AG09319 (cell line): Measurements from ENCODE around the gene MPV17L2.

ENCODE experiments used
- DNase-seq: peaks from one replicate; pipeline ENCODE4 v3.0.0-alpha.2; 2010; ENCODE audit warnings: low read depth; ENCODE audit errors: extremely low read depth
- TF ChIP-seq, protein P1 (sequence below): IDR thresholded peaks from 2 replicates; pipeline ENCODE4 v1.5.1; 2011; ENCODE audit warnings: low read depth, mild to moderate bottlenecking, inconsistent platforms, low read length, moderate library complexity

MPV17L2 gene

GRCh38 chr19:18176367-18177310, 16.4 kb upstream of the MPV17L2 start:
- TF ChIP-seq, protein P1, sequence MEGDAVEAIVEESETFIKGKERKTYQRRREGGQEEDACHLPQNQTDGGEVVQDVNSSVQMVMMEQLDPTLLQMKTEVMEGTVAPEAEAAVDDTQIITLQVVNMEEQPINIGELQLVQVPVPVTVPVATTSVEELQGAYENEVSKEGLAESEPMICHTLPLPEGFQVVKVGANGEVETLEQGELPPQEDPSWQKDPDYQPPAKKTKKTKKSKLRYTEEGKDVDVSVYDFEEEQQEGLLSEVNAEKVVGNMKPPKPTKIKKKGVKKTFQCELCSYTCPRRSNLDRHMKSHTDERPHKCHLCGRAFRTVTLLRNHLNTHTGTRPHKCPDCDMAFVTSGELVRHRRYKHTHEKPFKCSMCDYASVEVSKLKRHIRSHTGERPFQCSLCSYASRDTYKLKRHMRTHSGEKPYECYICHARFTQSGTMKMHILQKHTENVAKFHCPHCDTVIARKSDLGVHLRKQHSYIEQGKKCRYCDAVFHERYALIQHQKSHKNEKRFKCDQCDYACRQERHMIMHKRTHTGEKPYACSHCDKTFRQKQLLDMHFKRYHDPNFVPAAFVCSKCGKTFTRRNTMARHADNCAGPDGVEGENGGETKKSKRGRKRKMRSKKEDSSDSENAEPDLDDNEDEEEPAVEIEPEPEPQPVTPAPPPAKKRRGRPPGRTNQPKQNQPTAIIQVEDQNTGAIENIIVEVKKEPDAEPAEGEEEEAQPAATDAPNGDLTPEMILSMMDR, result no peak
- no peak for DNase-seq

- DNase-seq, result no peak
- TF ChIP-seq, protein P1, result no peak
Observed at GRCh38 chr19:18179957-18180356, 13.1 kb upstream of the MPV17L2 start.

DNA sequence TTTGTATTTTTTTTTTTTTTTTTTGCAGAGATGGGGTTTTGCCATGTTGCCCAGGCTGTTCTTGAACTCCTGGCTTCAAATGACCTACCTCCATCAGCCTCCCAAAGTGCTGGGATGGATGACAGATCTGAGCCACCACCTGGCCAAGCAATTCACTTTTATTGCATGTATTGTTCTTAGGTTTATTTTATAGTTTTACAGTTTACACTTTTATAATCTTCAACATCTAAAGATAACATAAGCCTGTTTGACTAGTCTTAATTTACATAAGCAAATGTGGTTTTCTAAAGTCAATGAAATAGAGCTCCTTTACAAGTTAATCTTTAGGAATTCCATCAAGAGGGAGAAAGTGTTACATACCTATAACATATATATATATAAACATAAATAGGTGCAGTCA, 9.5 kb upstream of the MPV17L2 start:
- TF ChIP-seq, protein P1, result no peak
- no peak for DNase-seq

- no peak for DNase-seq
Observed at GRCh38 chr19:18185538-18185937, 7.5 kb upstream of the MPV17L2 start.

GRCh38 chr19:18190278-18190677, 2.7 kb upstream of the MPV17L2 start:
- DNase-seq, result no peak
- TF ChIP-seq, protein P1, result no peak

More at GRCh38 chr19:18185538-18185937, 7.5 kb upstream of the MPV17L2 start:
- TF ChIP-seq, protein P1, result no peak

DNA sequence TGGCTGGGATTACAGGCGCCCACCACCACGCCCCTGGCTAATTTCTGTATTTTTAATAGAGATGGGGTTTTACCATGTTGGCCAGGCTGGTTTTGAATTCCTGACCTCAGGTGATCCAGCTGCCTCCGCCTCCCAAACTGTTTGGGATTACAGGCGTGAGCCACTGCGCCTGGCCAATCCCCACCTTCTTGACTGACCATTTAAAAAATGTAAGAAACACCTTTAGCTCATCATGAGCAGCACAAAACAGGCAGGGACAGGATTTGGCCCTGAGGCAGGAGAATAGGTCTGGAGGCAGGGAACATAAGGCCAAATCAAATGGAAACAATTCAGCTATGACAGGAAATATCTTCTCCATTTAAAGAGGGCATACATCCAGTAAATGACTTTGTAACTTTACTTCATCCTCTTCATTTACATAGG, 1.4 kb upstream of the MPV17L2 start:
- TF ChIP-seq, protein P1, result no peak
- DNase-seq, result no peak

GRCh38 chr19:18193388-18194180, 566 bp downstream of the MPV17L2 start:
- TF ChIP-seq, protein P1, result no peak; the same call in 1 of the 2 replicates
- no peak for DNase-seq
